ENCODE results near the gene PUS1.
"Not testable (repeated sequence)": the region's sequence is repeated elsewhere in the genome, so short reads cannot be mapped to it uniquely, and the experiment has no call there.

Gene PUS1

DNA sequence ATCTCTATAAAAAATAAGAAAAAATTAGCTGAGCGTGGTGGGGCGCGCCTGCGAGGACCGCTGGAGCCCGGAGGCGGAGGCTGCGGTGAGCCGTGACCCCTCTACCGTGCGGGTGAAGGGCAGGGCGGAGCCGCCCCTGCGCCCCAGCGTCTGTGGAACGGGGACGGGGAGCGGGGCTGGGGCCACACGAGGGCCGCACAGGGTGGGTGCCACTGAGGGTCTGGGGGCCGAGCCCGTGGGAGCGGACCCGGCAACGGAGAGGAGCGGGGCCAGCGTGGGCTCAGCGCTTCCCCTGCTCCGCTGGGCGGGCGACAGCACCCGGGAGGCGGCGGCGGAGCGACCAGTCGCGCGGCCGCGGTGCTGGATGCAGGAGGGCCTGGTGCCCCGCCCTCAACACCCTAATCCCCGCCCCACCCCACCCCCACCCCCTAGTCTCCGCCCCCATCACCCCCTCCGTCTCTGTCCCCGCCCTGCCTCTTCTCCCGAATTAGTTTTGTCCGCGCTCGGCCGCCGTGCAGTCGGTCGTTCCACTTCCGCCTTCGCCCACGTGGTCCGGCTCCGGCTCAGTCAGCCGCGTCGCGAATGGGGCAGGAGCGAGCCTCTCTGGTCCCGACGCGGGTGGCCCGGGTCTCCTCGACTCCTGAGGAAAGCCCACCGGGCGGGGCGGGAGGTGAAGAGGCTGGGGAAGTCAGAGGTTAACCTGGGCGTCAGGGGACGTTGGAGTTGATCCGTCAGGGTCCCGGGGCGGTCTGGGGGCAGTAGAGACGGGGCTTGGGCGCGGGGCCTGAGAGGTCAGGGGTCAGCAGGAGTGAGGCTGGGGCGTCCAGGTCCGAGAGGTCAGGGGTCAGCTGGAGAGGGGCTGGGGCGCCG lies at the start of gene PUS1:
PUS1 (plus strand) TSS at position 566 of the 870 bp plus-strand sequence. CDS start 447 bp downstream, outside the sequence.
- peak; percentile 94 for DNase-seq

GRCh38 chr12:131882804-131883520 lies 46.1 kb upstream of the PUS1 start:
- DNase-seq, result no peak

GRCh38 chr12:131883521-131883900 lies 45.6 kb upstream of the PUS1 start:
- no peak for DNase-seq

GRCh38 chr12:131885076-131885475 lies 44.0 kb upstream of the PUS1 start:
- not testable (repeated sequence) for DNase-seq

- DNase-seq, result no peak
These were observed 43.5 kb upstream of the PUS1 start for GRCh38 chr12:131885543-131886057.

GRCh38 chr12:131891722-131892121 lies 37.4 kb upstream of the PUS1 start:
- DNase-seq, result not testable (repeated sequence)

DNA sequence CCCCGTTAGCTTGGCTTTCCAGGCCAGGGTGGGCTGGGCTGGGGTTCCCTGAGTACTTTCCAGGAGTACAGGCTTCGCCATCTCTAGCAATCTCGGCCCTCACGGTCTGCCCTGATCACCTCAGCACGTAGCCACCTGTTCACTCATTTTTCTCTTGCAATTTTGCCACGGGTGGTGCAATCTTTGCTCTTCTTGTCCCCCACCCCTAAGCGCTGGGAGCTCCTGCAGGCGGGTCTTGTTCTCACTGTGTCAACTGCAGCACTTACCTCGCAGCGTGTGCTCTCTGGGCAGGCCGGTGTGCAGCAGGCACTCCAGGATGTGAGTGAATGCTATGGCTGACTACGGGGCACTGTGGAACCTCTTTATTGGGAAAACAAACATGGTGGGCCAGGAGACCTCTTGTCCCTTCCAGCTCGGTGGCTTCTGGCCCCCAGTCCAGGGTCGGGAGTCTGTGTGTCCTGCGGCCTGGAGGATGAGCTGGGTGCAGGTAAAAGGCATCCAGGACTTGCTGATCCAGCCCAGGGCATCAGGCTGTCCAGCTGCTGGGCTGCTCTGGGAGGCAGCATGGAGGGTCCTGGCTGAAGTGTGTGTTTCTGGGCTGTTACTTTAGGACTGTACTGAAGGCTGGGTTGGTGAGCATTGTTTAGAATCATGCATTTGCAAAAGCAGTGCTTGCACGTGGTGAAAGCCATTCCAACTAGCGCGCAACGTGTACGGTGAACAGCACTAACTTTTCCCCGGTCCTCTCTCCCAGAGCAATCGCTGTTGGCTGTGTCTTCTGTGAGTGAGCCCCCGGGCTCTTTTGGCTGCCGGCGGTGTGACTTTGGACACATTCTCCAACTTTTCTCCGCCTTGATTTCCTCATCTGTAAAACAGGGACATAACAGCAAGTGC lies 36.1 kb upstream of the PUS1 start:
- DNase-seq, result no peak

GRCh38 chr12:131893605-131894312 lies 35.3 kb upstream of the PUS1 start:
- peak; percentile 4 for DNase-seq

GRCh38 chr12:131894313-131894860 lies 34.7 kb upstream of the PUS1 start, which contains the start of gene ULK1:
ULK1 (plus strand) TSS chr12:131894622; CDS start chr12:131895002, 380 bp downstream.
- DNase-seq, result peak; percentile 84

DNA sequence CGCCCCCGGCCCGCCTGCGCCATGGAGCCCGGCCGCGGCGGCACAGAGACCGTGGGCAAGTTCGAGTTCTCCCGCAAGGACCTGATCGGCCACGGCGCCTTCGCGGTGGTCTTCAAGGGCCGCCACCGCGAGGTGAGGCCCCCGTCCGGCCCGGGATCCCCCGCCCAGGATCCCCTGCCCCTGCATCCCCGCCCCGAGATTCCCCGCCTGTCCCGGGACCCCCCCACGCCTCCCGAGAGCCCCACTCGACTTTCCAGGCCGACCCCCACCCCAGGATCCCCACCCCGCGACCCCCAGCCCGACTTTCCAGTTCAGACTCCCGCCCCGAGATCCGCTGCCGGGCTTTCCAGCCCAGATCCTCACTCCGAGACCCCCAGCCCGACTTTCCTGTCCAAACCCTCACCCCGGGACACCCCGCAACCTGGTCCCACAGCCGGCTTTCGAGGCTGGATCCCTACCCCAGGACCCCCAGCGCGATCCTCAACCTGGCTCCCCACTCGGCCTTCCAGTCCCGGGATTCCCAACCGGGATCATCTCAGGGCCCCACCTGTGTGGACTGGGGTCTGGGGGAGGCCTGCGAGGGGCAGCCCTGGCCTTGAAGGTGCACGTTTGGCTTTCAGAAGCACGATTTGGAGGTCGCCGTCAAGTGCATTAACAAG lies 34.0 kb upstream of the PUS1 start:
- no peak for DNase-seq

GRCh38 chr12:131895640-131896079 lies 33.4 kb upstream of the PUS1 start:
- peak; percentile 5 for DNase-seq

GRCh38 chr12:131896080-131896810 lies 32.8 kb upstream of the PUS1 start:
- DNase-seq, result peak; percentile 80

GRCh38 chr12:131896811-131897270 lies 32.2 kb upstream of the PUS1 start:
- DNase-seq, result no peak

- DNase-seq, result no peak
These were observed 31.8 kb upstream of the PUS1 start for GRCh38 chr12:131897276-131897675.

DNA sequence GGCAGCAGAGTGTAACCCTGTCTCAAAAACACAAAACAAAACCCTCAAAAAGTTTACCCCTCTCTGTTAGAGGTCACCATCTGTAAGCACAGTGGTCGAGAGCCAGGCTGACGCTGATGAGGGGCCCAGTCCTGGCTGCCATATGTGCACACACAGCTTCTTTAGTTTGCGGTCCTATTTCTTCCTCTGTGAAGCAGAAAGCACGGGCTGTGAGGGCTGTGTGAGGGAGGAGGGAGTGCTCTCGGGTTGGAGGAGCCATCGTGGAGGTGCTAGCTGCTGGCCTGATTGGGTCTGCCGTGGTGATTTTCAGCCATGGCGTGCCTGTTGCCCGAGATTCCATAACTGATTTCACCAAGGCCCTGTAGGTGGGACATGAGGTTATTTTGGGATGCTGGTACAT lies 31.2 kb upstream of the PUS1 start:
- DNase-seq, result no peak

DNA sequence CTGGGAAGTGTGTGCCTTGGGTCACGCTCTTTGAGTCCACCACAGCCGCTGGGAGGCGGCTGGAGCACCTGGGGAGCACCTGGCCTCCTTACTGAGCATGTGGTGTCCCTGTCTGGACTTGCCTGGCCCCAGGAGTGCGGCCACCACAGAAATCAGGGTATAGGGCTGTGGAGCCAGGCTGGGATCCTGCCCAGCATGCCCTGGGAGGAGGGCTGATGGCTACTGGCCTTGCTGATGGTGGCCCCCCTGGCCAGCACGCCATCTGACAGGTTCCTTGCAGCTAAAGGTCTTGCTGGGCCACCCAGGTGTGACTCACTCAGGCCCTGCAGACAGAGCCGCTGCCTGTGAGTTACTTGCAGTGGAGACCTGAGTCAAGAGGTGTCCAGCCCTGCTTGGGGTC lies 28.7 kb upstream of the PUS1 start:
- no peak for DNase-seq

- no peak for DNase-seq
These were observed 27.4 kb upstream of the PUS1 start for GRCh38 chr12:131901431-131902331.

DNA sequence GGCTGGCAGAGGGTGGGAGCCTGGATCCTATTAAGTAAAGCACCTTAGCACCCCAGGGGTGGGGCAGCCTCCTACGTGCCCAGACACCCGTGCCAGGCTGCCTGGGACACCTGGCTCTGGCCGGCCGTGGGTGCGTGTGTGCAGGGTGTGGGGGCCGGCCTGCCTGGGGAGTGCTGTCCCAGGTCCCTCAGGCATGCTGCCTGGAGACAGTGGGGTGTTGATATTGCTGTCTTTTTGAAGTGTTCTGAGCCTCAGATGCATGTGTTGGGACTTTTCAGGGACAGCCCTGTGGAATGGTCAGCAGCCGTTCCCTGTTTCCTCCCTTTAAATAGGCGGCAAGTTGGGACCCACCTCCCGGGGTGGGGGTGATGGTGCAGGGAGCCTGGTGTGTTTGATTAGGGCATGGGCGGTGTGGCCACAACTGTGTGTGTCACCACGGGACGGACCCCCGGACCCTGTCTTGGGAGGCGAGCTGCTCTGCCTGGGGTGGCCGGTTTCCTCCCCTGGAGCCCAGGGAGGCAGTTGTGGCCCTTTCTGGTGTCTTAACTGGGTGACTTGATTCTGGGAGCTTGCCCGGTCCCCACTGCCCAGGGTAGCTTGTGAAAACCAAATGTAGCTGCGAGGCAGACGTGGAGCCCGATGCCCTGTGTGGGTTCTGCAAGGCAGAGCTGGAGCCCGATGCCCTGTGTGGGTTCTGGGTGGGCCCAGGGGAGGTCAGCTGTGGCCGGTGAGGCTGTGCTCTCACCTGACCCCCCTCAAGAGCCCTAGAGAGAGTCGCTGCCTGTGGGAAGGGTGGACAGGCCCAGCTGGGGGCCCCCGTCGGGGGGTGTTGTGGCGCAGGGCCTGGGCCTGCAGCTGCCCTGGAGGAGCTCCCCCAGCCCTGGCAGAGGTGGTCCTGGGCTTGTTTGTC lies 26.5 kb upstream of the PUS1 start:
- no peak for DNase-seq
